HG03060 (cell line): ENCODE measurements around the gene MEI1.
"Not testable (repeated sequence)": the region's sequence is repeated elsewhere in the genome, so short reads cannot be mapped to it uniquely, and the experiment has no call there.

Source experiments
- ATAC-seq: cut with Tn5 transposase; IDR thresholded peaks from one replicate; pipeline ENCODE4 v1.9.1; 2021; ENCODE audit warnings: low read depth, moderate number of reproducible peaks; ENCODE audit not compliant: unreplicated experiment

MEI1 gene

DNA sequence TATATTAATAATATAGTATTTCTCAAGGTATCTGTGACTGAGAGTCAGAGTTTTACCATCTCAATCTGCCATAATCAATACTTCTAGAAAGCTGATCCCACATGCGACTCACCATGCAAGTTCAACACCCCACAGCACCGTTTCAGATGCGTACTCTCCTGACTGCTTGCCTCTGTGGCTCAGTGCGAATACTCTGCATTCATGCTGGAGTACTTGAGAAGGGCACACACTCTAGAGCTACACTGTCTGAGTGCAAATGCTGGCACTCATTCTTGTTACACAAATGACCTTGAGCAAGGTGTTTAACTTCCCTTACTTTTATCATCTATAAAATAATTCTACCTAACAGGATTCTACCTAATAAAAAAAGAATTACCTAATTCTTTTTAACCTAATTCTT, 23.2 kb upstream of the MEI1 start:
- ATAC-seq: no peak

DNA sequence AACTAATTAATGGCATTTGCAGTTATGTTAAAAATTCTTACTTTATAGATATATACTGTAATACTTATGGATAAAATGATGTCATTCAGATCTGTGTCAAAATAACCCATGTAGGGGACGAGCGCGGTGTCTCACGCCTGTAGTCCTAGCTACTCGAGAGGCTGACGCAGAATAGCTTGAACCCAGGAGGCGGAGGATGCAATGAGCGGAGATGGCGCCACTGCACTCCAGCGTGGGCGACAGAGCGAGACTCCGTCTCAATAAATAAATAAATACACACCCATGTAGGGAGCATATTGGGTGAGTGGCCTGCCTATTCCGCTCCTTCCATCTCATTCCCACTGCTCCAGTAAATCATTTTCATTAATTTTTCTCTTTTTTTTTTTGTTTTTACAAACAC, 17.7 kb upstream of the MEI1 start:
- ATAC-seq: no peak

DNA sequence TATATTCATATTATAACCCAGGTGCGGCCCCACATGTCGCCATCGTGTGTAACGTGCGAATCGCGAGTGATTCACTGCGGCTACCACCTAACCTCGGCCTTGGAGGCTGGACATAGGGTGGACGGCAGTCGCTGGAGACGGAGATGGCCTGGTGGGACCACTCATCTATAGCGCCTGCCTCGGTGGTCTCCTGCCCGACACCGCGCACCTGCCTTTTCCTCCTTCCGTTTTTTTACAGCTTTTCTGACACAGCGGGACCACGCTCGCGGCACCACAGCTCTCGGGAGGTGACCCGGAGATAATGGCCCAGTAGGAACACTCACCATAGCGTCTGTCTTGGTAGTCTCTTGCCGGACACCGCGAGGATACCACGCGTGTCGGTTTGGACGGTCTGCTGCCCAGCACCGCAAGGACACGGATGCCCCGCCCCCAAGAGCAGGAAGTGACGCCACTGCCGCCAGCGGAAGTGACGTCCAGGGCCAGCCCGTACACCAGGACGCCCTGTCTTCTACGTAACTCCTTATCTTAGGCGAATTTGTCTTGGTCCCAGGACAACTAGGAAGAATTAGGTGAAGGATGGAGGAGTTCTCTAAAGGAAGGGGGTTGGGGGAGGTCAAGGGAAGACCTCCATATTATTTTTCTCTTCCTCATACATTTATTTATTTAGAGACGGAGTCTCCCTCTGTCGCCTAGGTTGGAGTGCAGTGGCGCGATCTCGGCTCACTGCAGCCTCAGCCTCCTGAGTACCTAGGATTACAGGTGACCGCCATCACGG, 17.1 kb upstream of the MEI1 start:
- no peak for ATAC-seq

DNA sequence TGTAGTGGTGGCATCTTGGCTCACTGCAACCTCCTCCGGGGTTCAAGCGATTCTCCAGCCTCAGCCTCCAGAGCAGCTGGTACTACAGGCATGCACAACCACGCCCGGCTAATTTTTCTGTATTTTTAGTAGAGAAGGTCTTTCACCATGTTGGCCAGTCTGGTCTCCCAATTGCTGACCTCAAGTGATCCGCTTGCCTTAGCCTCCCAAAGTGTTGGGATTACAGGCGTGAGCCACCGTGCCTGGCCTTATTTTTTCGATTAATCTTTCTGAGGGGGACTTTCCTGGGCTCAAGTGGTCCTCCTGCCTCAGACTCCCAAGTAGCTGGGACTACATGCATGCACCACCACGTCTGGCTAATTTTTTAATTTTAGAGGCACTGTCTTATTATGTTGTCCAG, 16.3 kb upstream of the MEI1 start:
- ATAC-seq: no peak

- ATAC-seq: no peak
Measured at GRCh38 chr22:41683616-41684015, 15.7 kb upstream of the MEI1 start.

- ATAC-seq: no peak
Measured at GRCh38 chr22:41684194-41684593, 15.1 kb upstream of the MEI1 start.

DNA sequence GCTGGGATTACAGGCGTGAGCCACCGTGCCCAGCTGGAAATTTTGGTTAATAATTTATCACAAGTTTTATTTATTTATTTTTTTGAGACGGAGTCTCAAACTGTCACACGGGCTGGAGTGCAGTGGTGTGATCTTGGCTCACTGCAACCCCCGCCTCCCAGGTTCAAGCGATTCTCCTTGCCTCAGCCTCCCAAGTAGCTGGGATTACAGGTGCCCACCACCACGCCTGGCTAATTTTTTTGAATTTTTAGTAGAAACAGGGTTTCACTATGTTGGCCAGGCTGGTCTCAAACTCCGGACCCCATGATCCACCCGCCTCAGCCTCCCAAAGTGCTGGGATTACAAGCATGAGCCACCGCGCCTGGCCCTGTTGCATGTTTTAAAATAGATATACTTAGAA, 12.4 kb upstream of the MEI1 start:
- not testable (repeated sequence) for ATAC-seq

DNA sequence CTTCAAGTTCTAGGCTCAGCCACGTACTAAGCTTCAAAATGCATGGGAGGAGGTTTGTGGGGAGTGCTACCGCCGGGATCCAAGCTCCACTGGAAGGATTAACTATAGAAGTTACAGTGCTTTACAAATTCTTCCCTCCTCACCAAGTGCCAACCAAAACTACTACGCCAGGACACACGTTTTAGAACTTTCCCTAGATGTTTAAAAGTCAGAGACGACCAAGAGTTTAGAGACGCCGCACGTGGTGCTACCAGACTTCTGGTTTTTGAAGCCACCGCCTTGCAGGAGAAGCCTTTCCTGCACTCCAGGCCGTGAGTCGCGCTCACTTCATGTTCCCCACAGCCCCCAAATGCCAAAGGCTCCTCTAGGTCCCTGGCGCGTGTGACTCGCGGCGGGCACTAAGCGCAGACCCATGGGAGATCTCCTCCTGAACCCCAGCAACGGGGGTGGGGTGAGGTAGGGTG, 11.4 kb upstream of the MEI1 start:
- ATAC-seq: no peak

- no peak for ATAC-seq
Measured at GRCh38 chr22:41688365-41689211, 10.7 kb upstream of the MEI1 start, which contains the start of gene SNU13. SNU13 (minus strand) TSS chr22:41688867; CDS start chr22:41688796, 71 bp downstream.

GRCh38 chr22:41690476-41690875, 8.8 kb upstream of the MEI1 start:
- no peak for ATAC-seq

DNA sequence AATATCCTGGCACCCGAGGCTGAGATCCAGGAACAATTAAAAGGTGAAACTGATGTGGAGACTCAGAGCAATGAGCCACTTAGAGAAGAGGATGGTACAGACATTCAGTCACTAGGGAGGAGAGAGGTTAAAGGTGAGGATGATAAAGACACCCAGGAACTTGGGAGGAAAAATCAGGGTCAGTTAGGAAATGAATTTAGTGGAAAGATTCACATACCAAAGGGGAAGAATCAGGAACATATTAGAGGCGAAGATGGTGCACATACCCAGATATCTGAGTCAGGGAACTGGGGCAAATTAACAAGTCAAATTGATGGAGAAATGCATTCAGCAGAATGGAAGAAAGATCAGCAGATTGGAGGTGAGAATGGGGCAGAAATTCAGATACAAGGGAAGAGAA, 4.1 kb upstream of the MEI1 start:
- ATAC-seq: no peak

- ATAC-seq: no peak
Measured at GRCh38 chr22:41696703-41697102, 2.6 kb upstream of the MEI1 start.

DNA sequence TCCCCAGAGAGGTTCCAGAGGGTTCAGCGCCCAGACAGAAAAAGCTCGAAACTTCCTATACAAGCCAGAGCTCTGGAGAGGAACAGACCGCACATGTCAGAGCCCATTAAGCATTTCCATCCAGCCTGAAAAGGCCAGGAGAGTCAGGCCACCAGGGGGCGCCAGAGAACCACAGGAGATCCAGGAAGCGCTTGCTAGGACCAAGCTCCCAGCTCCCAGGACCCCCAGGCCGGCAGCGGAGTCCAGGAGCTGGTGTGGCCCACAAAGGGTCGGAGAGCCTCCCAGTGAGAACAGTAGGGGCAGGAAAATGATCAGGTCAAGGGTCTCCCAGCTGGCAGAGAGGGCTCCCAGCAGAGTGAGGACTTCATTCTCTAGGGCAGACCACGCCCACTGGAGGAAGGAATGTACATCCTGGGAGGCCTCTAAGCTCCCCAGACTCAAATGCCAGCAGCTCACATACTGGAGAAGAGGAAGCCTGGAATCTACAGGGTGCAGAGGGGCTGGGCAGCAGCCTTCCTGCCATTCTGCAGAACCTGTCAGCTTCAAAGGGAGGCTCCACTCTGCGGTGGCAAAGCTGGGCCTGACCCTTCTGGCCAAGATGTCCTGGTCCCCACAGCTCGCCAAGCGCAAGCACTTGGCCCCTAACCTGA, 2.1 kb upstream of the MEI1 start:
- ATAC-seq: no peak

DNA sequence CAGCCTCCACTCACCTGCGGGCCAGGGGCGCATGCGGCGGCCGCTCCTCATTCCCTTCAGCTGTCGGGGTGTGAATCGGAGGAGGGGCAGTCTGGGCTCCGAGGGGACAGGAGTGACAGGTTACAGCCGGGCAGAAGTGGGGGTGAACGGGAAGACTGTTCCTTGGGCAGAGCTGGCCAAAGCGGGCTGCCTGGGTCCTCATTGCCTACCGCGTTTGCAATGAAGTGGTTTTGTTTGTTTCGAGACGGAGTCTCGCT, 733 bp downstream of the MEI1 start:
- no peak for ATAC-seq

DNA sequence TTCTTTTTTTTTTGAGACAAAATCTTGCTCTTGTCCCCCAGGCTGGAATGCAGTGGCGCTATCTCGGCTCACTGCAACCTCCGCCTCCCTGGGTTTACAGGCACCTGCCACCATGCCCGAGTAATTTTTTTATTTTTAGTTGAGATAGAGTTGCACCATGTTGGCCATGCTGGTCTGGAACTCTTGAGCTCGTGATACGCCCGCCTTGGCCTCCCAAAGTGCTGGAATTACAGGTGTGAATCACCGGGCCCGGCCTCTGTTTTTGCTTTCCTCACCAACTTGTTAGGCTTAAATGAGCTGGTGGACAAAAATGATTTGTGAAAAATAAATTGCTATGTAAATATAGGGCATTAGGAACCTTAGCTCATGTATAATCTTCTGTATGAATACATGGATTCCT, 3.5 kb downstream of the MEI1 start:
- ATAC-seq: no peak

DNA sequence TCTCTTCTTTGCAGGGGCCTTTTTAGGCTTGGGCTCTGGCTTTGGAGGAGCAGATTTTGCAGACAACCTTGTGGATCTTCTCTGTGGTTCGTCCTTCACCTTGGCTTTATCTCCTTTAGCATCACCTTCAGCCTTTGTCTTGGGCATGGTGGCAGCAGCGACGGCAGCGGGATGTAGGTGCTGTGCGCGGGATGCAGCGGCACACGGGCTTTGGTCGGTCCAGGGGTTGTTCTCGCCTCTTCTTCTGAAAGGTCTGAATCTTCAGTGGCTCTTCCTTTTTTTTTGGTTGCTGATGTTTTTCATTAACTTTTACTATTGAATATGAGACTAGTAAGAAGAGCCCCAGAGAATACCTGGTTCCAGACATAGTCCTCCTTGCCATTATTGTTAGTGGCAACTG, 10.0 kb downstream of the MEI1 start:
- no peak for ATAC-seq

- ATAC-seq: no peak
Measured at GRCh38 chr22:41713004-41713403, 13.7 kb downstream of the MEI1 start.

GRCh38 chr22:41722496-41722895, 23.2 kb downstream of the MEI1 start:
- no peak for ATAC-seq

GRCh38 chr22:41725510-41726110, 26.3 kb downstream of the MEI1 start:
- no peak for ATAC-seq

DNA sequence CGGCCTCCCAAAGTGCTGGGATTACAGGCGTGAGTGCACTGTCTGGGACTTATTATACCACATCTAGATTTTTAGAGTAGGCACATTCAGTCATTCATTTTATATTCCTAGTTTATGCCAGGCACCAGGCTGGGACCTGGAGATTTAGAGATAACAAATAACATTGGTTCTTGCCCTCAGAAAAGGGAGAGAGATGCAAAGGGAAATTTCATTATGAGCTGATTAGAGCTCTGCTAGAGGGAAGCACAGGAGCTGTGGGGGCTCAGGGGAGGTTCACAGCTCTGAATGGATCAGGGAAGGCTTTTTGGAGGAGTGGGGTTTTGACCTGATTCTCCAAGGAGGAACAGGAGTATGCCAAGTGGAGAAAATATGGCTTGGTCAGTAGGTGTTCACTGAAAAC, 32.3 kb downstream of the MEI1 start:
- no peak for ATAC-seq

DNA sequence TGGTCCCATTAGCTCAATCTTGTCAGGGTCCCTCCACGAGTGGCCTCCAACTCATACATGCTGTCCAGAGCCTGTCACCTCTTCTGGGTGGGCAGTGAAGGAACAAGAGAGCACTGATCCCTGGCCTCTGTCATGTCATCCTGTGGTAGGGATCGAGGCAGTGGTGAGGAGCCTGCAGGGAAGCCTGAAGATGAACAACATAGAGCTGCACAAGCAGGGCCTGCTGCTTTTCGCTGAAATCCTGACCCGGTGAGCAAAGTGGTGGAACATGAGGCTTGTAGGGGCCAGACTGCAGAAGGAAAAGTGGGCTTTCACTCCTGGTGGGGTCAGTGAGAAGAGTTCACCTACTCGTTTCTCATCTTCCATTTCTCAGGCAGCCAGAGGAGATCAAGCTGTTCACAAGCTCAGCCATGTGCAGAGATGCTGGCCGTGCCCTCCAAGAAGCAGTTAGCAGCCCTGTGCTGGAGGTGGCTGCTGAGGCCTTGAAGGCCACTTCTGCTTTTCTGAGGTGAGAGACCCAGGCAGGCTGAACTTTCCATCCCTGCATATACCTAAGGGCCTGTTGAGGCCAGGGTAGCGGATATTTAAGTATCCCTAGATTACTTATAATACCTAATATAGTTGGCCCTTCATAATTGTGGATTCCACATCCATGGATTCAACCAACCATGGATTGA, 32.9 kb downstream of the MEI1 start:
- ATAC-seq: no peak
